Sigmoid colon (tissue), 7 donors: ENCODE results near the gene STEAP3. TPM values are rescaled to one million over a fixed set of nuclear protein-coding genes. Genes with fewer than 3 reads are reported as not detected.
A peak's percentile ranks its signal among the peaks of the same experiment; 100 is the strongest.

Experiments
- DNase-seq: peaks from one replicate; pipeline ENCODE4 v3.0.0-alpha.2; 2019
- H3K27ac ChIP-seq, 4 donors: fragments of 200-600 bp; sonication (generic); one replicate each; pipeline ENCODE4 v1.5.1; 2016 to 2019; ENCODE audit warnings: mild to moderate bottlenecking in 1 of 4
- H3K27me3 ChIP-seq, 3 donors: fragments of 200-600 bp; sonication (generic); one replicate each; pipeline ENCODE4 v1.5.1; 2019; ENCODE audit warnings: mild to moderate bottlenecking in 1 of 3
- H3K36me3 ChIP-seq, 4 donors: fragments of 200-600 bp; sonication (generic); one replicate each; pipeline ENCODE4 v1.5.1; 2016 to 2019
- H3K4me1 ChIP-seq, 4 donors: fragments of 200-600 bp; sonication (generic); one replicate each; pipeline ENCODE4 v1.5.1; 2017 to 2019
- H3K4me3 ChIP-seq, 4 donors: fragments of 200-600 bp; sonication (generic); one replicate each; pipeline ENCODE4 v1.5.1; 2017 to 2019; ENCODE audit warnings: mild to moderate bottlenecking in 2 of 4, moderate library complexity in 1 of 4
- H3K9me3 ChIP-seq, 4 donors: fragments of 200-600 bp in 3 of 4; sonication (generic) in 3 of 4; one replicate each; pipeline versions ENCODE4 v1.5.1 to v1.6.1; 2013 to 2019
- EP300 ChIP-seq, 4 donors: sonication (generic); formaldehyde crosslinking; IDR thresholded peaks; one replicate each; pipeline ENCODE4 v1.6.1; 2017; ENCODE audit warnings: antibody characterized with exemption in 4 of 4
- POLR2A ChIP-seq, 2 donors: fragments of 450-650 bp; IDR thresholded peaks; one replicate each; pipeline ENCODE4 v1.6.1; 2016; ENCODE audit warnings: antibody characterized with exemption in 2 of 2, mild to moderate bottlenecking in 2 of 2, moderate library complexity in 2 of 2
- POLR2AphosphoS5 ChIP-seq, 4 donors: sonication (generic); formaldehyde crosslinking; IDR thresholded peaks; one replicate each; pipeline ENCODE4 v1.6.1; 2017; ENCODE audit warnings: antibody characterized with exemption in 4 of 4
- WGBS, 2 donors: extraction: QIAGEN DNeasy Blood & Tissue Kit; methylation state at CpG; one replicate each; pipeline ENCODE4 v1.1.7; 2013; 5-methylcytosine and 5-hydroxymethylcytosine counted together
- intact Hi-C: fragments of 100-400 bp; cut with DNase I; formaldehyde crosslinking; loops from one replicate; pipeline ENCODE4 v1.15.1; 2023
- polyA plus RNA-seq, 3 donors: library from polyadenylated mRNA; stranded (reverse); fragments of 200-250 nt; gene quantifications; one replicate each; pipeline ENCODE4 v1.2.3, GENCODE V29; 2013
- total RNA-seq, 4 donors: library from RNA; depleted of rRNA; stranded (reverse); fragments of >200 nt; gene quantifications; one replicate each; pipeline ENCODE4 v1.1.0, GENCODE V29; 2016
- TF ChIP-seq, protein P1 (sequence below), 4 experiments: fragments of 450-650 bp in 3 of 4; fragments of 200-600 bp in 1 of 4; IDR thresholded peaks; one replicate each; pipeline ENCODE4 v1.5.1; 2016 to 2019; ENCODE audit warnings: antibody characterized with exemption in 4 of 4, mild to moderate bottlenecking in 3 of 4, moderate library complexity in 2 of 4
- donor health status: healthy with polysubstance abuse.
- donor health status: Bipolar disorder and iron deficiency.
- donor health status: healthy.

STEAP3 gene
- total and polyA plus RNA-seq, 7 donors: 1.4 to 16.4 (median 2.8) TPM

DNA sequence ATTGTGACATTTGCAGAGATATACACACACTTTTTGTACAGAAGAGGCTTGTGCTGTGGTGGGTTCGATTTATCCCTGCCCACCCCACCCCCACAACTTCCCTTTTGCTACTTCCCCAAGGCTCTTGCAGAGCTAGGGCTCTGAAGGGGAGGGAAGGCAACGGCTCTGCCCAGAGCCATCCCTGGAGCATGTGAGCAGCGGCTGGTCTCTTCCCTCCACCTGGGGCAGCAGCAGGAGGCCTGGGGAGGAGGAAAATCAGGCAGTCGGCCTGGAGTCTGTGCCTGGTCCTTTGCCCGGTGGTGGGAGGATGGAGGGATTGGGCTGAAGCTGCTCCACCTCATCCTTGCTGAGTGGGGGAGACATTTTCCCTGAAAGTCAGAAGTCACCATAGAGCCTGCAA is 40.0 kb downstream of the STEAP3 start:
- intact Hi-C loops: no loop called here
- no peaks in the 10 kb centered on the region for H3K27me3 ChIP-seq
- no peaks in the 10 kb centered on the region for H3K9me3 ChIP-seq
- peaks cover 0 to 9% (median 4%) of the 10 kb centered on the region in 4 donors for H3K4me1 ChIP-seq
- H3K36me3 ChIP-seq: no peaks in the 10 kb centered on the region
- no peak overlapping the region for H3K27ac ChIP-seq
- DNase-seq: no peak
- WGBS, 2 donors: 56 to 80% methylated on average over 5 of the region's 5 CpGs
- H3K4me3 ChIP-seq: no peak overlapping the region
- no peak for TF ChIP-seq EP300 (IDR thresholded peaks at IDR 0.05)
- TF ChIP-seq POLR2A (IDR thresholded peaks at IDR 0.05): no peak
- no peak for TF ChIP-seq POLR2AphosphoS5 (IDR thresholded peaks at IDR 0.05)
- TF ChIP-seq, protein P1, sequence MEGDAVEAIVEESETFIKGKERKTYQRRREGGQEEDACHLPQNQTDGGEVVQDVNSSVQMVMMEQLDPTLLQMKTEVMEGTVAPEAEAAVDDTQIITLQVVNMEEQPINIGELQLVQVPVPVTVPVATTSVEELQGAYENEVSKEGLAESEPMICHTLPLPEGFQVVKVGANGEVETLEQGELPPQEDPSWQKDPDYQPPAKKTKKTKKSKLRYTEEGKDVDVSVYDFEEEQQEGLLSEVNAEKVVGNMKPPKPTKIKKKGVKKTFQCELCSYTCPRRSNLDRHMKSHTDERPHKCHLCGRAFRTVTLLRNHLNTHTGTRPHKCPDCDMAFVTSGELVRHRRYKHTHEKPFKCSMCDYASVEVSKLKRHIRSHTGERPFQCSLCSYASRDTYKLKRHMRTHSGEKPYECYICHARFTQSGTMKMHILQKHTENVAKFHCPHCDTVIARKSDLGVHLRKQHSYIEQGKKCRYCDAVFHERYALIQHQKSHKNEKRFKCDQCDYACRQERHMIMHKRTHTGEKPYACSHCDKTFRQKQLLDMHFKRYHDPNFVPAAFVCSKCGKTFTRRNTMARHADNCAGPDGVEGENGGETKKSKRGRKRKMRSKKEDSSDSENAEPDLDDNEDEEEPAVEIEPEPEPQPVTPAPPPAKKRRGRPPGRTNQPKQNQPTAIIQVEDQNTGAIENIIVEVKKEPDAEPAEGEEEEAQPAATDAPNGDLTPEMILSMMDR (IDR thresholded peaks at IDR 0.05): no peak

DNA sequence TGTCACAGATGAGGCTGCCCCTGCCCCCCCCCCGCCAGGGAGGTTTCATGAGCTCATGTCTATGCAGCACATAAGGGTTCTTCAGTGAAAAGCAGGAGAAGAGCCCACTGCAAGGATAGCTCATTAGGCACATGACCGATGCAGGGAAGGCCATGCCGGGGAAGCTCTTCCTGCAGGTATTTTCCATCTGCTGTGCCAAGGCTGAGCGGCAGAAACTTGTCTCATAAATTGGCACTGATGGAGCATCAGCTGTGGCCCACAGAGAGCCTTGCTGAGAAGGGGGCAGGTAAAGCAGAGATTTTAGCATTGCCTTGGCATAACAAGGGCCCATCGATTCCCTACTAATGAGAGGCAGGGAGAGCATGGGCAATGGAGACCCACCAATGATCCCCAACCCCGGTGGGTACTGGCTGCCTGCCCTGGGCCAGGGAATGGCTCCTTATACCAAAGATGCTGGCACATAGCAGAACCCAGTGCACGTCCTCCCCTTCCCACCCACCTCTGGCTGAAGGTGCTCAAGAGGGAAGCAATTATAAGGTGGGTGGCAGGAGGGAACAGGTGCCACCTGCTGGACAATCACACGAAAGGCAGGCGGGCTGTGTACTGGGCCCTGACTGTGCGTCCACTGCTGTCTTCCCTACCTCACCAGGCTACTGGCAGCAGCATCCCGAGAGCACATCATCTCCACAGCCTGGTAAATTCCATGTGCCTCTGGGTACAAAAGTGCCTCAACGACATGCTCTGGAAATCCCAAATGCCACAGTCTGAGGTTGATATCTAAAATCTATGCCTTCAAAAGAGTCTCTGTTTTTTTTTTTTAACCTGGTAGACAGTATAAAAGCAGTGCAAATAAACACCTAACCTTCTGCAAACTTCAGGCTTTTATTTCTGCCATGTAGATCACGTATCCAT is 41.4 kb downstream of the STEAP3 start:
- Histone ChIP-seq H3K4me1 (peaks cover 0 to 9% (median 4%) of the 10 kb centered on the region in 4 donors), H3K27me3 (no peaks in the 10 kb centered on the region), H3K9me3 (no peaks in the 10 kb centered on the region), H3K4me3 (no peak overlapping the region), H3K36me3 (no peaks in the 10 kb centered on the region), H3K27ac (no peak overlapping the region)
- no peak for TF ChIP-seq EP300 (IDR thresholded peaks at IDR 0.05)
- TF ChIP-seq, protein P1 (IDR thresholded peaks at IDR 0.05): peak in 3 of 4 experiments; percentile 40 to 57 (median 51)
- DNase-seq: no peak
- intact Hi-C loops: no loop called here
- WGBS, 2 donors: 50 to 69% methylated on average over 13 of the region's 13 CpGs

DNA sequence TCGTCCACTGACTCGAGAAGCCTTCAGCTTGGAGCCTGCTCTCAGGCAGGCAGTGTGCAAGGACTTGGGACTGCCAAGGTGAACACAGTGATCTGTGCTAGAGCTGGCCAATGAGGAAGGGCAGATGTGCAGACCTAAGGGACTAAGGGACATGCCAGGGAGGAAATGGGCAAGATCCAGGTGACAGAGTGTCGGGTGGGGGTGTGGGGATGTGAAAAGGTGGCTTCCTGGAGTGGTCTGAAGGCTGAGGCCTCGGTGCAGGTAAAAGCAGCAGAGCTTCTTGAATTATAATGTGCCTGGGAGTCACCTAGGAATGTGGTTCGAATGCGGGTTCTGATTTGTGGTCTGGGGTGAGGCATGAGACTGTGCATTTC is 42.0 kb downstream of the STEAP3 start:
- Histone ChIP-seq H3K9me3 (no peaks in the 10 kb centered on the region), H3K36me3 (peaks cover 0 to 3% (median 0%) of the 10 kb centered on the region in 4 donors), H3K4me1 (peaks cover 0 to 7% (median 2%) of the 10 kb centered on the region in 4 donors), H3K4me3 (no peak overlapping the region), H3K27me3 (no peaks in the 10 kb centered on the region), H3K27ac (no peak overlapping the region)
- intact Hi-C loops: no loop called here
- WGBS, 2 donors: 90 to 92% methylated on average over 6 of the region's 6 CpGs
- DNase-seq: no peak
- TF ChIP-seq, protein P1 (IDR thresholded peaks at IDR 0.05): no peak
- no peak for TF ChIP-seq POLR2A (IDR thresholded peaks at IDR 0.05)
- TF ChIP-seq POLR2AphosphoS5 (IDR thresholded peaks at IDR 0.05): no peak
- TF ChIP-seq EP300 (IDR thresholded peaks at IDR 0.05): no peak

DNA sequence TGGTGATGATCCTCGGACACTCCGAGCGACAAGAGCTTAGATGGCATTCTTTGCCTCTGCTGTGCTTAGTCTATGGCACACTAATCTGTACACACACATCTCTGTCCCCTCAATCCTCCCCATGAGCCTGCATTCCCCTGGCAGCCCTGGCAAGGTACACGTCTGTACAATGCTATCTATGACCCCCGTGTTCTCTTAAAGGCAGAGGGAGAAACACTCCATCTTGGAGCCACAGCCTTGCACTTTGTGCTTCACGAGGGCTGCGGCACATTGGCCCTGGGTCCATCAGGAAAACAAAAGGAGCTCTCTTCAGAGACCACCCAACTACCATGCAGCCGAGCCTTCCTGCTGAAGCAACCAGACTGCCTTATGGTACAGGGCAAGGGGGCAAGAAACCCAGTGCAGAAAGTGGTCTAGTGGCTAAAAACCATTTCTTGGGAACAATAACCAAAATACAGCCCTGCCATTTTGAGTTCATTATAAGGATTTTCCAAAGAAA is 42.5 kb downstream of the STEAP3 start:
- no peak overlapping the region for H3K27ac ChIP-seq
- no peak overlapping the region for H3K4me3 ChIP-seq
- DNase-seq: no peak
- TF ChIP-seq EP300 (IDR thresholded peaks at IDR 0.05) (no peak), POLR2A (IDR thresholded peaks at IDR 0.05) (no peak), POLR2AphosphoS5 (IDR thresholded peaks at IDR 0.05) (no peak)
- TF ChIP-seq, protein P1 (IDR thresholded peaks at IDR 0.05): no peak
- no peaks in the 10 kb centered on the region for H3K9me3 ChIP-seq
- no peaks in the 10 kb centered on the region for H3K27me3 ChIP-seq
- intact Hi-C loops: no loop called here
- WGBS, 2 donors: 93 to 95% methylated on average over 8 of the region's 8 CpGs
- peaks cover 0 to 3% (median 0%) of the 10 kb centered on the region in 4 donors for H3K36me3 ChIP-seq
- H3K4me1 ChIP-seq: peaks cover 0 to 2% (median under 1%) of the 10 kb centered on the region in 4 donors
